Stimulated activated CD8-positive, alpha-beta memory T cell treated with anti-CD3 and anti-CD28 coated beads, Interleukin-12 subunit alpha, Interleukin-12 subunit beta, amount 100 ng/mL, for 24 hours (primary cell): ENCODE data around the gene DMXL2.

Experiments used
- DNase-seq: peaks from one replicate; pipeline ENCODE4 v3.0.0-alpha.2; 2020; ENCODE audit errors: extremely low read depth

DMXL2 gene

GRCh38 chr15:51414256-51414860 is 208.2 kb downstream of the DMXL2 start:
- no peak for DNase-seq

GRCh38 chr15:51405693-51406523 is 216.7 kb downstream of the DMXL2 start:
- no peak for DNase-seq

- no peak for DNase-seq
Measured at GRCh38 chr15:51403946-51404695, 218.4 kb downstream of the DMXL2 start.

DNA sequence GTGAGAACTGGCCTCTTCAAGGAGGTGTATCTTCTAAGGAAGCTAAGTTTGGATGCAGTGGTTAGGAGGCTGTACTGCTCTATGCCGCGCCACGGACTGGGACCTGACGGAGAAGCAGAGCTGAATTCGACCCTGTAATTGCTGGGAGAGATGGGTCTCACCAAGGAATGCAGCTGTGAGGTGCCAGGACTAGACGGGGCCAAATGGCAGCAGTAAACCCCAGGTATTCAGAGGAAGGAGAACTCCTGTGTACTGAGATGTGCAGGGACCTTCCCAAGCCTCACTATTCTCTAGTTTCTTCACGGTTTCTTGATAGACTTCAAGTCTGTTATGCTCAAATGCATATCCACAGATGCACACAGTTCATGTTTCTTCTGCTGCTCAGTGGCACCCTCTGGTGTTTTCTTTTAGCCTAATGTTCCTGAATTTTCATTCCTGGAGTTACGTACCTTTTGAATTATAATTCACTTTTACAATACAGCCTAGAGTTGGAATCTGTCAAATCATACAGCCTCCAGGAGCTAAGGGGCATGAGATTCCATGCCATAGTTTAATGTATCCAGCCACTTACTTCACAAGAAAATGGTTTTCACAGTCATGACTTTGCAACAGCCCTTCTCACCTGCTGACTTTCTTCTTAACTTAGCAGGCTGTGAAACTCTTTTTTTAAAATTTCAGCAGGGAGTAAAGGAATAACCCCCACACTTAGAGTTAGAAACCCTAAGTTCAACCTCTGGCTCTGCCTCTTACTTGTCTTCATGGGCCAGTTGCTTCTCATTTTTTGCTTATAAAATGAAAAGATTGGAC is 219.3 kb downstream of the DMXL2 start:
- no peak for DNase-seq

- DNase-seq, result no peak
Measured at GRCh38 chr15:51401872-51402517, 220.6 kb downstream of the DMXL2 start.

DNA sequence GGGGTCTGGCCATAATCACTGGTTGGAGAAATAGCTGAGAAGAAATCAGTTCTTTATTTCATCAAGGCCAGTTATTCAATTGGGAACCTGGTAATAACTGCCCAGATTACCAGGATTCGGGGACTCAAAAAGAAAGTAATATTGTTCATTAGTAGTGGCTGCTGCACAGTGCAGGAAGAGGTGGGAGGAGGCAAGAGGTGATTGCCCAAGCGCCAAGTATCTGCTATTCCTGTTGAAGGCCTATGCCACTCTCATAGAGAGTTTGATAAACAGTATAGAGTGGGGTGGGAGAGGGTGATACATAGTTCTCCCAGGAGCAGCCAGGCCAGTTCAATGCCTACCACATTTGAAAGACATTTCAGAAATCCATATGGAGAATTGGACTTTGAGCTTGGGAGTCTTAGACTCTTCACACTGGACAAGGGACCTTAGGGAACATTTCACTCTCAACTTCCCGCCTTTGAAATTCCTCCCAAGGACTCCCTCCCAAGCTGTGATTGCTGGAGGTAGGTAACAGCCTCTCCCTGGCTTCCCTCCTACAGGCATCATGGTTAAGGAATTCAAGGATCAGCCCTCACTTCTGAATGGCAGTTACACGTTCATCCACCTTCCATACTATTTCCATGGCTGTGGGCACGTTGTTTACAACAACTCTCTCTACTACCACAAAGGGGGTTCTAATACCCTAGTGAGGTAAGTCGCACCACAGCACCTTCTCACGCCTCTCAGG is 221.4 kb downstream of the DMXL2 start:
- DNase-seq, result no peak

DNA sequence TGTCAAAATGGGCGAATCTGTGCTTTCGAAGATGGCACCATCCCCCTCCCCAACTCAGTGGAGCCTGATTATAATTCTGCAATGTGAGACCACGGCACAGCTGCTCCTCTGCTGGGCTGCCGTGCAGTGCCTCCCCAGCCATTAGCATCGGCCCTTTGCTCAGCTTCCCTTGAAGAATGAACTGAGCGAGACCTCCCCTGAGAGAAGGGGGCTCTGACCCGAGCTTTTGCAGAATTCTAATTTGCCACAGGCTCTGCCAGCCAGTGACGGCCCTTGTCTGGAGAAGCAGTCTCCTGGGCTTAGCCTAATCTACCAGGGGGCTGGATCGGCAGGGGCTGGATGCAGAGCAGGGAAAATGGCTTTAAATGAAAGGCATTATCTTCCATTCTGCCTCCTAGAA is 223.9 kb downstream of the DMXL2 start:
- DNase-seq, result no peak
